WERI-Rb-1 (cell line): ENCODE measurements around the gene STK32A.

ENCODE experiments used
- DNase-seq: peaks from one replicate; pipeline ENCODE4 v3.0.0-alpha.2; 2020
- H3K27ac ChIP-seq: fragments of 250-450 bp; sonication (Bioruptor Pico); 2 replicates; pipeline ENCODE4 v1.5.1; 2020; ENCODE audit warnings: mild to moderate bottlenecking, moderate library complexity
- H3K27me3 ChIP-seq: fragments of 250-450 bp; sonication (Bioruptor Pico); 2 replicates; pipeline ENCODE4 v1.5.1; 2021; ENCODE audit warnings: mild to moderate bottlenecking, low read depth, moderate library complexity; ENCODE audit not compliant: insufficient read depth, severe bottlenecking
- H3K36me3 ChIP-seq: fragments of 250-450 bp; sonication (Bioruptor Pico); 2 replicates; pipeline ENCODE4 v1.5.1; 2020; ENCODE audit warnings: mild to moderate bottlenecking, moderate library complexity
- H3K4me3 ChIP-seq: 2 replicates; pipeline ENCODE4 v1.5.1; 2011; ENCODE audit warnings: low read depth, mild to moderate bottlenecking, control low read depth, low read length
- H3K9me3 ChIP-seq: fragments of 250-450 bp; sonication (Bioruptor Pico); 2 replicates; pipeline ENCODE4 v1.5.1; 2021; ENCODE audit warnings: mild to moderate bottlenecking, moderate library complexity; ENCODE audit not compliant: severe bottlenecking
- CTCF ChIP-seq: IDR thresholded peaks from 2 replicates; pipeline ENCODE4 v1.5.1; 2011; ENCODE audit warnings: low read depth, mild to moderate bottlenecking, control low read depth, inconsistent platforms, low read length

Gene STK32A

GRCh38 chr5:147426640-147427327 is 192.0 kb downstream of the STK32A start:
- no peak for DNase-seq
- TF ChIP-seq CTCF, result no peak
- H3K4me3 ChIP-seq, result no peak overlapping the region
- H3K27ac ChIP-seq, result no peak overlapping the region
- H3K9me3 ChIP-seq, result no peaks in the 10 kb centered on the region
- peaks cover 60% of the 10 kb centered on the region for H3K36me3 ChIP-seq
- H3K27me3 ChIP-seq, result no peaks in the 10 kb centered on the region

GRCh38 chr5:147427521-147428401 is 192.9 kb downstream of the STK32A start:
- Histone ChIP-seq H3K27ac (no peak overlapping the region), H3K4me3 (no peak overlapping the region), H3K27me3 (no peaks in the 10 kb centered on the region), H3K36me3 (peaks cover 53% of the 10 kb centered on the region), H3K9me3 (no peaks in the 10 kb centered on the region)
- TF ChIP-seq CTCF, result no peak
- no peak for DNase-seq

- H3K27ac ChIP-seq, result no peak overlapping the region
- DNase-seq, result no peak
- no peak for TF ChIP-seq CTCF
- peaks cover 45% of the 10 kb centered on the region for H3K36me3 ChIP-seq
- no peaks in the 10 kb centered on the region for H3K27me3 ChIP-seq
- no peaks in the 10 kb centered on the region for H3K9me3 ChIP-seq
- no peak overlapping the region for H3K4me3 ChIP-seq
These were observed 195.8 kb downstream of the STK32A start for GRCh38 chr5:147430628-147431027.

- TF ChIP-seq CTCF, result no peak
- Histone ChIP-seq H3K36me3 (peaks cover 37% of the 10 kb centered on the region), H3K9me3 (no peaks in the 10 kb centered on the region), H3K4me3 (no peak overlapping the region), H3K27ac (no peak overlapping the region), H3K27me3 (no peaks in the 10 kb centered on the region)
- no peak for DNase-seq
These were observed 196.8 kb downstream of the STK32A start for GRCh38 chr5:147431586-147431985.

- peaks cover 35% of the 10 kb centered on the region for H3K36me3 ChIP-seq
- no peaks in the 10 kb centered on the region for H3K27me3 ChIP-seq
- no peak for TF ChIP-seq CTCF
- no peak overlapping the region for H3K27ac ChIP-seq
- no peaks in the 10 kb centered on the region for H3K9me3 ChIP-seq
- DNase-seq, result no peak
- H3K4me3 ChIP-seq, result no peak overlapping the region
These were observed 197.5 kb downstream of the STK32A start for GRCh38 chr5:147432323-147432722.
